IMR-90 (cell line): ENCODE data around the gene RNF212. TPM values are rescaled to one million over a fixed set of nuclear protein-coding genes. Genes with fewer than 3 reads are reported as not detected.

ENCODE experiments used
- ATAC-seq: fragments of 200-7000 bp; cut with Tn5 transposase; 2 replicates; pipeline ENCODE4 v1.9.1; 2020; ENCODE audit warnings: low read depth, mild to moderate bottlenecking, moderate library complexity
- BruUV-seq: library from RNA; stranded (reverse); fragments of 400-500 nt; replicated peaks from 2 replicates; lab custom pipeline; 2021; lab: Mats Ljungman, UMichigan
- CTCF ChIA-PET: fragments of 300-600 bp; formaldehyde crosslinking; extraction: SDS; loops from one replicate; lab custom pipeline; 2021; ENCODE audit warnings: antibody characterized with exemption; lab: Yijun Ruan, JAX
- POLR2A ChIA-PET: fragments of 300-600 bp; sonication (Branson Sonifier 250); formaldehyde crosslinking; loops from one replicate; lab custom pipeline; 2022; ENCODE audit warnings: antibody characterized with exemption; ENCODE audit not compliant: unreplicated experiment; lab: Charles Lee
- DNase-seq: peaks from one replicate; pipeline ENCODE4 v3.0.0; 2013
- H2AFZ ChIP-seq: replicated peaks from 2 replicates; pipeline ENCODE3; 2013; ENCODE audit warnings: low read length, mild to moderate bottlenecking; ENCODE audit not compliant: poor library complexity
- H2AK5ac ChIP-seq: 2 replicates; pipeline ENCODE4 v1.6.1; 2013; ENCODE audit warnings: low read depth, low read length, inconsistent platforms
- H2AK9ac ChIP-seq: replicated peaks from 2 replicates; pipeline ENCODE3; 2013; ENCODE audit warnings: mild to moderate bottlenecking, low read depth, low read length, moderate library complexity; ENCODE audit not compliant: poor library complexity
- H2BK120ac ChIP-seq: 2 replicates; pipeline ENCODE4 v1.6.1; 2013; ENCODE audit warnings: low read depth, low read length, inconsistent platforms
- H2BK15ac ChIP-seq: 3 replicates; pipeline ENCODE4 v1.6.1; 2013; ENCODE audit warnings: low read depth, low read length, inconsistent platforms
- H2BK20ac ChIP-seq: 2 replicates; pipeline ENCODE4 v1.6.1; 2013; ENCODE audit warnings: low read depth, mild to moderate bottlenecking, inconsistent platforms, low read length, moderate library complexity
- H2BK5ac ChIP-seq: 2 replicates; pipeline ENCODE4 v1.6.1; 2013; ENCODE audit warnings: mild to moderate bottlenecking, low read depth, low read length, inconsistent platforms; ENCODE audit not compliant: poor library complexity, severe bottlenecking
- H3K14ac ChIP-seq: replicated peaks from 2 replicates; pipeline ENCODE4 v1.6.1; 2013; ENCODE audit warnings: low read depth, low read length, inconsistent platforms
- H3K18ac ChIP-seq: 2 replicates; pipeline ENCODE4 v1.6.1; 2013; ENCODE audit warnings: low read depth, low read length, control low read depth
- H3K23ac ChIP-seq: 2 replicates; pipeline ENCODE4 v1.6.1; 2013; ENCODE audit warnings: low read depth, low read length, inconsistent platforms
- H3K27ac ChIP-seq: 2 replicates; pipeline ENCODE4 v1.5.1; 2013; ENCODE audit warnings: mild to moderate bottlenecking, control low read depth, low read length; ENCODE audit not compliant: insufficient read depth
- H3K27me3 ChIP-seq: 2 replicates; pipeline ENCODE4 v1.6.1; 2013; ENCODE audit warnings: low read length; ENCODE audit not compliant: control insufficient read depth, insufficient read depth
- H3K36me3 ChIP-seq: 2 replicates; pipeline ENCODE4 v1.6.1; 2013; ENCODE audit warnings: low read length, mixed read lengths; ENCODE audit not compliant: control insufficient read depth, insufficient read depth
- H3K4ac ChIP-seq: 2 replicates; pipeline ENCODE4 v1.6.1; 2013; ENCODE audit warnings: low read depth, low read length, inconsistent platforms
- H3K4me1 ChIP-seq: 2 replicates; pipeline ENCODE4 v1.6.1; 2013; ENCODE audit warnings: low read length, mixed read lengths; ENCODE audit not compliant: control insufficient read depth, insufficient read depth
- H3K4me2 ChIP-seq: 2 replicates; pipeline ENCODE4 v1.6.1; 2013; ENCODE audit warnings: low read depth, mild to moderate bottlenecking, control low read depth, low read length, moderate library complexity
- H3K4me3 ChIP-seq: 2 replicates; pipeline ENCODE4 v1.5.1; 2013; ENCODE audit warnings: low read depth, mild to moderate bottlenecking, control low read depth, low read length, moderate library complexity; ENCODE audit not compliant: insufficient read depth
- H3K56ac ChIP-seq: 2 replicates; pipeline ENCODE4 v1.6.1; 2013; ENCODE audit warnings: low read length, inconsistent platforms; ENCODE audit not compliant: insufficient read depth; ENCODE audit errors: extremely low read depth
- H3K79me1 ChIP-seq, 2 experiments: 2 replicates each; pipeline ENCODE4 v1.6.1; 2013; ENCODE audit warnings: low read length in 2 of 2, inconsistent platforms in 1 of 2, low read depth in 1 of 2
- H3K9ac ChIP-seq: 2 replicates; pipeline ENCODE4 v1.6.1; 2013; ENCODE audit warnings: low read depth, low read length, control low read depth
- H3K9me1 ChIP-seq: 2 replicates; pipeline ENCODE4 v1.6.1; 2013; ENCODE audit warnings: low read length, inconsistent platforms; ENCODE audit not compliant: insufficient read depth
- H3K9me3 ChIP-seq: 2 replicates; pipeline ENCODE4 v1.6.1; 2013; ENCODE audit warnings: low read length; ENCODE audit not compliant: control insufficient read depth, insufficient read depth
- H4K20me1 ChIP-seq: 2 replicates; pipeline ENCODE4 v1.6.1; 2013; ENCODE audit warnings: low read length, inconsistent platforms; ENCODE audit not compliant: insufficient read depth
- H4K5ac ChIP-seq: 2 replicates; pipeline ENCODE4 v1.6.1; 2013; ENCODE audit warnings: mild to moderate bottlenecking, low read depth, low read length, control low read depth
- H4K8ac ChIP-seq, 2 experiments: 2 replicates each; pipeline ENCODE4 v1.6.1; 2013; ENCODE audit warnings: low read depth in 2 of 2, low read length in 2 of 2, control low read depth in 1 of 2, inconsistent platforms in 1 of 2
- H4K91ac ChIP-seq: 2 replicates; pipeline ENCODE4 v1.6.1; 2013; ENCODE audit warnings: low read depth, low read length, inconsistent platforms; ENCODE audit not compliant: insufficient read depth
- RFX5 ChIP-seq: IDR thresholded peaks from 2 replicates; pipeline ENCODE4 v1.8.0; 2012; ENCODE audit warnings: low read depth, mild to moderate bottlenecking, low read length, moderate library complexity
- SMC3 ChIP-seq: fragments of 150-350 bp; IDR thresholded peaks from 2 replicates; pipeline ENCODE4 v1.6.1; 2016; ENCODE audit warnings: low read depth, mild to moderate bottlenecking, antibody characterized with exemption, low read length, moderate library complexity
- WGBS, 2 experiments: methylation state at CpG; one replicate each; pipeline versions ENCODE4 v1.1.5 to v1.1.7; 2013; ENCODE audit warnings: missing lambda C conversion rate in 2 of 2; ENCODE audit not compliant: insufficient read length in 1 of 2; ENCODE audit errors: extremely low coverage in 2 of 2; 5-methylcytosine and 5-hydroxymethylcytosine counted together
- dilution Hi-C: fragments of 300-500 bp; cut with HindIII; formaldehyde crosslinking; loops from one replicate; pipeline ENCODE4 v1.14.3; 2018; ENCODE audit warnings: low sequenced_read_pairs; ENCODE audit not compliant: unreplicated experiment
- in situ Hi-C: fragments of 300-500 bp; cut with MboI; formaldehyde crosslinking; loops from 3 replicates; pipeline ENCODE4 v1.14.3; 2019; ENCODE audit warnings: low sequenced_read_pairs, inconsistent platforms, mixed read lengths
- intact Hi-C: fragments of 100-400 bp; cut with micrococcal nuclease; formaldehyde crosslinking; loops from 2 replicates; pipeline ENCODE4 v1.10.0; 2022
- polyA plus RNA-seq, 3 experiments: library from polyadenylated mRNA; depleted of rRNA; stranded (reverse); fragments of >200 nt; gene quantifications; 2 replicates each; pipeline ENCODE4 v1.2.3, GENCODE V29; 2012; ENCODE audit warnings: low replicate concordance in 1 of 3
- total RNA-seq: library from RNA; depleted of rRNA; stranded (reverse); fragments of >200 nt; gene quantifications from 2 replicates; pipeline ENCODE4 v1.2.3, GENCODE V29; 2012
- TF ChIP-seq, protein P1 (sequence below): conservative IDR thresholded peaks from 2 replicates; pipeline ENCODE4 v1.5.1; 2012; ENCODE audit warnings: mild to moderate bottlenecking, low read depth, low read length, improper control_type of control experiment

The RNF212 gene
- total and polyA plus RNA-seq, 2 of the 4 experiments (the other 2 are of a cell fraction), result under 0.01 to 0.51 TPM

DNA sequence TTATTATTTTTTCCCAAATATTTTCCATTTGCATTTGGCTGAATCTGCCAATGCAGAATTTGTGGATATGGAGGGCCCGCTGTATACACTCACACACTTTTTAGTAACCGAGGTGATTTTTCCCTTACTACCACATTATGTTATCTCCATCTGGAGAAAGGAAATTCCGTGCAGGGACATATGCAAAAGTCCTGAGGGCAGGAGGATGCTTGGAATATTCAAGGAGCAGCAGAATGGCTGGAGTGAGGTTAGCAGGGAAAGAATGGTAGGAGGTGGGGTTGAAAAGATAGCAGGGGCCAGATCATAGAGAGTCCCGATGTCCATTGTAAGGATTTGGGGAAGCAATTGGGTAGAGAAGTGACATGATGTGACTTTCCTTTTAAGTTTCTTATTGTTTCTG is 11.5 kb upstream of the RNF212 start:
- H4K8ac ChIP-seq, result no peak overlapping the region
- no peaks in the 10 kb centered on the region for H4K20me1 ChIP-seq
- no peak overlapping the region for H3K23ac ChIP-seq
- H2BK5ac ChIP-seq, result no peak overlapping the region
- H4K91ac ChIP-seq, result no peak overlapping the region
- no peaks in the 10 kb centered on the region for H3K4me1 ChIP-seq
- dilution Hi-C loops, result no loop called here
- peaks cover 21% of the 10 kb centered on the region for H3K27me3 ChIP-seq
- H3K56ac ChIP-seq, result no peak overlapping the region
- no peak overlapping the region for H2BK20ac ChIP-seq
- H3K9me3 ChIP-seq, result no peaks in the 10 kb centered on the region
- H3K4ac ChIP-seq, result no peak overlapping the region
- 44% methylated on average over 2 of the region's 4 CpGs; no CpG with 5 or more reads in 1 of the 2 experiments for WGBS, 2 experiments
- H2AFZ ChIP-seq, result no peak overlapping the region
- no peaks in the 10 kb centered on the region for H3K9me1 ChIP-seq
- in situ Hi-C loops, result no loop called here
- H2BK15ac ChIP-seq, result no peak overlapping the region
- DNase-seq, result no peak
- no peak overlapping the region for H3K4me3 ChIP-seq
- H3K9ac ChIP-seq, result no peak overlapping the region
- no peak overlapping the region for H2BK120ac ChIP-seq
- intact Hi-C loops, result no loop called here
- no peak for ATAC-seq
- H2AK9ac ChIP-seq, result no peak overlapping the region
- no peak overlapping the region for H3K18ac ChIP-seq
- H3K14ac ChIP-seq, result no peak overlapping the region
- H3K4me2 ChIP-seq, result no peak overlapping the region
- no peaks in the 10 kb centered on the region for H3K36me3 ChIP-seq
- no peak for TF ChIP-seq RFX5
- TF ChIP-seq, protein P1, sequence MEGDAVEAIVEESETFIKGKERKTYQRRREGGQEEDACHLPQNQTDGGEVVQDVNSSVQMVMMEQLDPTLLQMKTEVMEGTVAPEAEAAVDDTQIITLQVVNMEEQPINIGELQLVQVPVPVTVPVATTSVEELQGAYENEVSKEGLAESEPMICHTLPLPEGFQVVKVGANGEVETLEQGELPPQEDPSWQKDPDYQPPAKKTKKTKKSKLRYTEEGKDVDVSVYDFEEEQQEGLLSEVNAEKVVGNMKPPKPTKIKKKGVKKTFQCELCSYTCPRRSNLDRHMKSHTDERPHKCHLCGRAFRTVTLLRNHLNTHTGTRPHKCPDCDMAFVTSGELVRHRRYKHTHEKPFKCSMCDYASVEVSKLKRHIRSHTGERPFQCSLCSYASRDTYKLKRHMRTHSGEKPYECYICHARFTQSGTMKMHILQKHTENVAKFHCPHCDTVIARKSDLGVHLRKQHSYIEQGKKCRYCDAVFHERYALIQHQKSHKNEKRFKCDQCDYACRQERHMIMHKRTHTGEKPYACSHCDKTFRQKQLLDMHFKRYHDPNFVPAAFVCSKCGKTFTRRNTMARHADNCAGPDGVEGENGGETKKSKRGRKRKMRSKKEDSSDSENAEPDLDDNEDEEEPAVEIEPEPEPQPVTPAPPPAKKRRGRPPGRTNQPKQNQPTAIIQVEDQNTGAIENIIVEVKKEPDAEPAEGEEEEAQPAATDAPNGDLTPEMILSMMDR, result no peak
- TF ChIP-seq SMC3, result no peak
- H2AK5ac ChIP-seq, result no peak overlapping the region
- no TSS peak for BruUV-seq
- ChIA-PET POLR2A (no interaction called here), CTCF (no interaction called here)
- no peaks in the 10 kb centered on the region for H3K79me1 ChIP-seq
- no peak overlapping the region for H3K27ac ChIP-seq
- H4K5ac ChIP-seq, result no peak overlapping the region
